Adrenal gland (tissue), 12 donors: ENCODE measurements around the gene TAPBPL. TPM values are rescaled to one million over a fixed set of nuclear protein-coding genes. Genes with fewer than 3 reads are reported as not detected.

Source experiments
- DNase-seq, 7 donors: peaks; one replicate each; pipeline ENCODE4 v3.0.0-alpha.2; 2019 to 2020
- H3K27ac ChIP-seq, 5 donors: fragments of 200-600 bp; sonication (generic) in 4 of 5; 1 replicate in 3 of 5; 2 replicates in 2 of 5; pipeline versions ENCODE4 v1.5.1 to v1.8.0; 2016 to 2020; ENCODE audit warnings: mild to moderate bottlenecking in 1 of 5
- H3K27me3 ChIP-seq: fragments of 200-600 bp; 2 replicates; pipeline ENCODE4 v1.8.0; 2021
- H3K36me3 ChIP-seq, 2 donors: fragments of 200-600 bp; replicated peaks in 1 of 2; 1 replicate in 1 of 2; 2 replicates in 1 of 2; pipeline versions ENCODE4 v1.5.1 to v1.8.0; 2018 to 2022
- H3K4me1 ChIP-seq, 2 donors: fragments of 200-600 bp; replicated peaks in 1 of 2; 1 replicate in 1 of 2; 2 replicates in 1 of 2; pipeline versions ENCODE4 v1.5.1 to v1.8.0; 2018 to 2021
- H3K4me3 ChIP-seq, 4 donors: fragments of 200-600 bp; sonication (generic) in 3 of 4; one replicate each; pipeline ENCODE4 v1.5.1; 2016 to 2018
- H3K9me3 ChIP-seq, 3 donors: fragments of 200-600 bp; sonication (generic) in 1 of 3; replicated peaks in 1 of 3; 1 replicate in 2 of 3; 2 replicates in 1 of 3; pipeline versions ENCODE4 v1.5.1 to v1.8.0; 2016 to 2021
- CTCF ChIP-seq, 6 experiments: fragments of 450-650 bp in 4 of 6; fragments of 200-600 bp in 2 of 6; sonication (generic) in 1 of 6; IDR thresholded peaks; 1 replicate in 5 of 6; 2 replicates in 1 of 6; pipeline versions ENCODE4 v1.5.1 to v1.8.0; 2016 to 2021; ENCODE audit warnings: antibody characterized with exemption in 6 of 6, mild to moderate bottlenecking in 2 of 6, moderate library complexity in 1 of 6
- POLR2A ChIP-seq, 2 donors: fragments of 450-650 bp; IDR thresholded peaks; one replicate each; pipeline ENCODE4 v1.6.1; 2017; ENCODE audit warnings: antibody characterized with exemption in 2 of 2, mild to moderate bottlenecking in 2 of 2, moderate library complexity in 1 of 2
- WGBS, 4 donors: extraction: QIAGEN DNeasy Blood & Tissue Kit in 2 of 4; methylation state at CpG; one replicate each; pipeline versions ENCODE4 v1.1.5 to v1.1.7; 2013 to 2017; 5-methylcytosine and 5-hydroxymethylcytosine counted together
- intact Hi-C, 2 donors: fragments of 100-400 bp; cut with DNase I; formaldehyde crosslinking; loops; one replicate each; pipeline versions ENCODE4 v1.14.1 to v1.15.0; 2022 to 2023
- polyA plus RNA-seq, 3 donors: library from polyadenylated mRNA; stranded (reverse); fragments of 200-250 nt in 2 of 3; fragments of 350-450 nt in 1 of 3; fragmentation: Illumina TruSeq in 1 of 3; extraction: RNeasy Lipid Tissue Mini Kit (QIAGEN cat#74804) in 1 of 3; gene quantifications; one replicate each; pipeline ENCODE4 v1.2.3, GENCODE V29; 2013 to 2014
- total RNA-seq, 9 donors: library from RNA; depleted of rRNA in 4 of 9; stranded (reverse); fragments of >200 nt in 4 of 9; fragments of 120-200 nt in 1 of 9; fragmentation: NEBNext Ultra II Directional in 1 of 9; extraction: Animal tissue kit (Norgen Biotek cat#: 25700) in 1 of 9; gene quantifications; one replicate each; pipeline versions ENCODE4 v1.1.0 to v1.2.4, GENCODE V29; 2013 to 2023
- donor health status: healthy with polysubstance abuse.
- donor health status: Bipolar disorder and iron deficiency.
- donor health status: DM: yes; HTN: yes; CAD: no.
- donor health status: DM: no; HTN: no; CAD: no.
- donor health status: DM: no; HTN: no; CAD: no.
- donor health status: DM: yes; HTN: yes; CAD: no.

The TAPBPL gene
- total and polyA plus RNA-seq, 12 donors, result 13.8 to 42.4 (median 32.0) TPM

- H3K4me1 ChIP-seq, result peaks cover 10 to 11% of the 10 kb centered on the region in 2 donors
- no peak overlapping the region for H3K27ac ChIP-seq
Observed at GRCh38 chr12:6457220-6457945, 5.5 kb downstream of the TAPBPL start.

GRCh38 chr12:6458281-6459003 lies 6.6 kb downstream of the TAPBPL start:
- Histone ChIP-seq H3K36me3 (peaks cover 0 to 80% of the 10 kb centered on the region in 2 donors), H3K4me3 (no peak overlapping the region), H3K27ac (no peak overlapping the region), H3K27me3 (no peaks in the 10 kb centered on the region), H3K9me3 (no peaks in the 10 kb centered on the region), H3K4me1 (peaks cover under 1 to 1% of the 10 kb centered on the region in 2 donors)
- WGBS, 4 donors, result 95 to 97% (median 96%) methylated on average over 14 of the region's 14 CpGs
- intact Hi-C loops, result no loop called here
- DNase-seq, result no peak
- TF ChIP-seq CTCF (IDR thresholded peaks at IDR 0.05) (no peak), POLR2A (IDR thresholded peaks at IDR 0.05) (no peak)

More at GRCh38 chr12:6457220-6457945, 5.5 kb downstream of the TAPBPL start:
- Histone ChIP-seq H3K27me3 (no peaks in the 10 kb centered on the region), H3K36me3 (peaks cover 0 to 69% of the 10 kb centered on the region in 2 donors), H3K4me3 (no peak overlapping the region), H3K9me3 (no peaks in the 10 kb centered on the region)
- TF ChIP-seq CTCF (IDR thresholded peaks at IDR 0.05) (no peak), POLR2A (IDR thresholded peaks at IDR 0.05) (no peak)
- 86 to 95% (median 89%) methylated on average over 8 to 12 of the region's 12 CpGs for WGBS, 4 donors
- intact Hi-C loops, result no loop called here
- no peak for DNase-seq

GRCh38 chr12:6459004-6459337 lies 7.1 kb downstream of the TAPBPL start:
- Histone ChIP-seq H3K27me3 (no peaks in the 10 kb centered on the region), H3K9me3 (no peaks in the 10 kb centered on the region), H3K36me3 (peaks cover 0 to 84% of the 10 kb centered on the region in 2 donors), H3K27ac (no peak overlapping the region), H3K4me3 (no peak overlapping the region), H3K4me1 (no peaks in the 10 kb centered on the region)
- DNase-seq, result no peak
- WGBS, 4 donors, result 92 to 100% (median 97%) methylated on average over 2 of the region's 2 CpGs
- TF ChIP-seq CTCF (IDR thresholded peaks at IDR 0.05), result no peak
- intact Hi-C loops, result no loop called here

GRCh38 chr12:6460751-6461371 lies 9.0 kb downstream of the TAPBPL start:
- Histone ChIP-seq H3K4me3 (no peak overlapping the region), H3K9me3 (no peaks in the 10 kb centered on the region), H3K27me3 (no peaks in the 10 kb centered on the region), H3K36me3 (peaks cover 0 to 87% of the 10 kb centered on the region in 2 donors), H3K4me1 (no peaks in the 10 kb centered on the region), H3K27ac (peak overlapping the region in 2 of 5 donors; percentile 7 to 57)
- TF ChIP-seq POLR2A (IDR thresholded peaks at IDR 0.05), result no peak
- no peak for TF ChIP-seq CTCF (IDR thresholded peaks at IDR 0.05)
- no peak for DNase-seq
- WGBS, 4 donors, result 74 to 94% (median 77%) methylated on average over 4 to 10 of the region's 10 CpGs
- intact Hi-C loops, result loop anchor here (5.0 to 10.0 kb wide), 3 partner anchors 34 to 136 kb away; no protein-coding TSS in a partner anchor
